ENCODE data around the gene GRID2.

The GRID2 gene

DNA sequence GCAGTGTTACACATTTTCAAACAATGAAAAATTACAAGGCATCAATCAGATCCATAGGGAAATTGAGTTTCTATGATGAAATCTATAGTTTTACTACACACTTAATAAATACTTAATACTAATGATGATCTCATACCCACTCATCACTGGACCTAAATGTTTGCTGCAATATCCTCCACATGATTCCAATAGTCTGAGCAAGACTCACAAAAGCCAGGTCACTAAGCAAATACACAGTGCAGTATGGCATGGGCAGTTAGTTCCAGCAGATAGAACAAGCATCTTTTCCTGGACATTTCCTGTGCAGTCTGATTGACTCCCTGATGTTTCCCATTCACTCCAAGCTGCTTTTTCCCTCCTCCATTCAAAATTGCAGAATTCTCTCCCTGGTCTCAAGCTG is 1415.8 kb downstream of the GRID2 start:
- no peak for DNase-seq

DNA sequence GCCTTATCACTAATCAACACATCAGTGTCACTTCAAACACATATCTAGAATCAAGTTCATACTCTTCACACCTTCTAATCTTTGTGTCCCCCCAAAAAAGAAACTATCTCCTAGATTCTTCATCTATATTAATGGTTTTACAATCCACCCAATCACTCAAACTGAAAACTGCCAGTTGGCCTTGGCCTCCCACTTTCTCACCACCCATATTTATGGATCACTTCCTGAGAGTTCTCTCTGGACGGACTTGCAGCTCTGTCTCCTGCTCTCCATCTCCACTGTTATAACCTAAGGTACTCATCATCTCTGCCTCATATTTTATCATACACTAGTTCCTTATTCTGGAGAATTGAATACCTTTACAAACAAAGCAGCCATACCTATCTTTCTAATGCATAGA is 1418.7 kb downstream of the GRID2 start:
- no peak for DNase-seq

DNA sequence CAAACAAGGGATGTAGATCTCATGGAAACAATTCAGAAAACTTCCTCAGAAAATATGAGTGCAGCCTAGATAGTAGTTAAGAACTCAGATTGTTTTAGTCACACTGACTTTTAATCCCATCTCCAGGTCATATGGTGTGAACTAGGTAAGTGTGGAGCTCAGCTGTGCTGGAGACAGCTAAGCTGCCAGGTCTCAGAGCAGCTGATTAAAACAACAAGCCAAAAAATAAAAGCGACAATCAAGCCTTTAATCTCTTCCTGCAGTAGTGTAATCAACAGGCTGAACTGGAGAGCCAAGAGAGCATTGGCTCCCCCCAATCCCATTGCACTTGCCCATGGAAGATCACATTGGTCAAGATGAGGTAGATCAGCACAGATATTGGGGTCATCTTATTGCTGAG is 1426.5 kb downstream of the GRID2 start:
- DNase-seq = no peak

DNA sequence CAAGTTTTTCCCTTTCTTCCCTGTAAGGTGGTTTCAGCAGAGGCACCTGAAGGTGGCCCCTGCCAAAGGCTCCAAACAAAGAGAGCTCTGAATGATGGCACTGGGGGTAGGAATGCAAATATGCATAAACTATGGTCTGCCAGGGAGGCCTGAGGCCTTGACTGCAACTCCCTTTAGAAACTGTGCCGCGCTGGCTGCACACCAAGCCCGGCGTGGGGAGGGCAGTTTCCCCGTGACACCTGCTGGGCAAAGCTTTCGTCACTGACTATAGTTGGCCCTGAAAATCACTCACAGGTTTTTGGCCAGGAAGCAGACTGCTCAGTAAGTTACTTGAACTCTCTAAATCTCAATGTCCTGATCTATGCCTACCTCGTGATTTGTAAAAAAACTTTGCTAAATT is 1427.0 kb downstream of the GRID2 start:
- DNase-seq = no peak

DNA sequence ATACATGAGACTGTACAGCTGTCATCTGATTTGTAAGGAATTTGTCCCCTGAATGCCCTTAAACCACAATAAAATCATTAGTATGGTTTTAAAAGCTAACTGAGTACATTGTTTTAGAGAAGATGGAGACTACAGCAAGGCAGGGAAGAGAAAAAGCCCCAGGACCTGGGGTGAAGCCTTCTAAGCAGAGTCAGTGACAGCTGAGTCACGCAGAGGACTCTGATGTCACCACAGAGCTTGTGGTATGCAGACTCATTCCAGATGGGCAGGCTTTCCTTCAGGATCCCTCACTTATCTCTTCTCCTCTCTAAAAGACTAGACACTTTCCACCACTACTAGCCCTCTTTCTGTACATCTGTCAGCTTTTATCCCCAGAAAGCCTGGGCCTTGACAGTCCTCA is 1427.7 kb downstream of the GRID2 start:
- no peak for DNase-seq

DNA sequence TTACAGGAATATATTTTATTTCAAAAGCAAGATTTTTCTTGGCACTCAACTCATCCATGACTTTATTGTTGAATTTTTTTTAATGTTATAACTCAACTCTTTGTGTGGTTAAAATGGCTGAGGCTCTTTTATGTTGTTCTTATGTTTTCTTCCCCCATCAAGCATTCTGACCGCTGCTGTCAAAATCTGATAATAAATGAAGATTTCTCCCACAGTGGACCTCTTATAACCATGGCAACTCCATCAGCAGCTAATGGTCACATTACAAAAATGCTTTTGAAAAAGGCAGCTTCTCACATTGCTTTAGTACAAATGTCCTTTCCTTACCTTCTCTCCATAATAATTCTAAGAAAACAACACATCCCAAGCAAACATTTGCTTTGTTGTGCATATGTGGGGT is 1428.7 kb downstream of the GRID2 start:
- DNase-seq = no peak

DNA sequence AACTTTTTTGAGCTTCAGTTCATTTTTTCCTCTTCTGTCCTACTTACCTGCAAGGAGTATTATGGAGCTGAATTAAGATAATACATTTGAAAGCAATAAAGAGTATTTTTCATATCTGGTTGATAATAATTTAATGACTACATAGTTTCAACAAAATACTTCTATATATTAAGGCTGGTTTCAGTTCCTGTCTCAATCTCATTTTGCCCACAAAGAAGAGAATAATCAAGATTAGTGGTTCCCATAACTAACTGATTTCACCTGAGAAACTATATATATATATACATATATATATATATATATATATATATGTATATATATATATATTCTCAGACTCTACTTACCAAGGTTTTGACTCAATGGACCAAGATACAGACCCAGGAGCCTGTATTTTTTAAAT is 1437.1 kb downstream of the GRID2 start:
- DNase-seq = no peak

DNA sequence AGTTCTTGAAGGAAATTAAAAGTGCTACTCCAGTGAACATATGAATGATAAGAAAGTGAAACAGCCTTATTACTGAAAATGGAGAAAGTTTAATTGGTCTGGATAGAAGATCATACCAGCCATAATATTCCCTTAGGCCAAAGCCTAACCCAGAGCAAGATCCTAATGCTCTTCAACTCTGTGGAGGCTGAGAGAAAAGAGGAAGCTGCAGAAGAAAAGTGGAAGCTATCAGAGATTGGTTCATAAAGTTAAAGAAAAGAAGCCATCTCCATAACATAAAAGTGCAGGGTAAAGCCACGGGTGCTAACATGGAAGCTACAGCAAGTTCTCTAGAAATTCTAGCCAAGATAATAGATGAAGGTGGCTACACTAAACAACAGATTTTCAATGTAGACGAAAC is 1439.3 kb downstream of the GRID2 start:
- DNase-seq = no peak

DNA sequence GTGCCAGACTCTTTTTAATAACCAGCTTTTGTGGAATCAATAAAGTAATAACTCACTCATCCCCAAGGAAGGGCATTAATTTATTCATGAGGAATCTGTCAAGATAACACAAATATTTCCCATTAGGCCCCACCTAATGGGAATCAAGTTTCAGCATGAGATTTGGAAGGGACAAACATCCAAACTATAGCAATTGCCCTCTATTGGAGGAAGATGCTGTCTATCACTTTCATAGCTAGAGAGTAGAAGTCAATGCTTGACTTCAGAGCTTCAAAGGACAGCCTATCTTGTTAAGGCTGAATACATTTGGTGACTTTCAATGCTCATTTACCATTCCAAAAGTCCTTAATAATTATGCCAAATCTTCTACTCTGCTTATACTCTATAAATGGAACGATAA is 1439.9 kb downstream of the GRID2 start:
- DNase-seq = no peak

DNA sequence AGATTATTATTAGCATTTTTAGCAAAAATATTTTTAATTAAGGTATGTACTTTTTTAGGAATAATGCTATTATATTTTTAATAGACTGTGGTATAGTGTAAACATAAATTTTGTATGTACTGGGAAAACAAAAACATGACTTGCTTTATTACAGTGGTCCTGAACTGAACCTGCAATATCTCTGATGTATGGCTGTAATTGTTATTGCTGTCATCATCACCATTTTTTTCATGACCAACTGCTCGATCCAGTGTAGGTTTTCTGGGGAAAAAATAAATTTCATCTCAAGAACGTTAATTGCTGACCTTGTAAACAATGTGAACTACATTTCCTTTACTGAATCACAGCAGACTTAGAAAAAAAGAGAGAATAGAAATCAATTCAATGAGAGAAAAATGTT is 1441.2 kb downstream of the GRID2 start:
- no peak for DNase-seq

DNA sequence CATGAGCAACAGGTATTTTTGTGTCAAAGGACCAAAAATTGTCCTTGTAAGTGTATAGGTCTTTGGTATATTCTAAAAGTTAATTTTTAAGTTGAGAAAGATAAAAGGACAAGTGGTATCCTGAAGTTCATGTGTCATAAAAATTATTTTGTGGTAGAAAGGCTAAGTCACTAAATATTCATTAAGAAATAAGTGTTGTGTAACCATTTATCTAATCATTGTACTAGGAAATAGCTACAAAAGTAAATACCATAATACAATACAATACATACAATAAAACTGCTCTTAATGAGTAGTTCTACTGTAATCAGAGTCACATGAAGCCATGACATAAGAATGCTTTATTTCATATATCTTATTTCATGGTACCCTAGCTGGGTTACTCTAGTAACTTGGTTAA is 1442.3 kb downstream of the GRID2 start:
- DNase-seq = no peak

DNA sequence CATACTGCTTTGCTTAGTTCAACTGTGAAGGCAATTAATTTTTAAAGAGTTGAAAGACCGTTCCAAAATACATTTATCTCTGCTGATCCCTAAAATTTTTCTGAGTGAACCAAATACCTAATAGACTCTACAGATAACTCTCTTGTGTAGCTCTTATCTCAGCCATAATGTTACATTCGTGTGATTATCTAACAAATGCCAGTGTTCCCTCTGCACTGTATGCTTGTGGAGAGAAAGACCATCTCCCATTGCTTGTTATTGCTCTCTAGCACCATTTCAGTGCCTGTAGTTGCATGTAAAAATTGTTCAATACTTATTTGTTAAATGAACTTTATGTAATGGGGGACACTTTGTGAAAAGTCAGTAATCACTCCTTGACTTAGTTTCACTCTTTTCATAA is 1443.5 kb downstream of the GRID2 start:
- no peak for DNase-seq

DNA sequence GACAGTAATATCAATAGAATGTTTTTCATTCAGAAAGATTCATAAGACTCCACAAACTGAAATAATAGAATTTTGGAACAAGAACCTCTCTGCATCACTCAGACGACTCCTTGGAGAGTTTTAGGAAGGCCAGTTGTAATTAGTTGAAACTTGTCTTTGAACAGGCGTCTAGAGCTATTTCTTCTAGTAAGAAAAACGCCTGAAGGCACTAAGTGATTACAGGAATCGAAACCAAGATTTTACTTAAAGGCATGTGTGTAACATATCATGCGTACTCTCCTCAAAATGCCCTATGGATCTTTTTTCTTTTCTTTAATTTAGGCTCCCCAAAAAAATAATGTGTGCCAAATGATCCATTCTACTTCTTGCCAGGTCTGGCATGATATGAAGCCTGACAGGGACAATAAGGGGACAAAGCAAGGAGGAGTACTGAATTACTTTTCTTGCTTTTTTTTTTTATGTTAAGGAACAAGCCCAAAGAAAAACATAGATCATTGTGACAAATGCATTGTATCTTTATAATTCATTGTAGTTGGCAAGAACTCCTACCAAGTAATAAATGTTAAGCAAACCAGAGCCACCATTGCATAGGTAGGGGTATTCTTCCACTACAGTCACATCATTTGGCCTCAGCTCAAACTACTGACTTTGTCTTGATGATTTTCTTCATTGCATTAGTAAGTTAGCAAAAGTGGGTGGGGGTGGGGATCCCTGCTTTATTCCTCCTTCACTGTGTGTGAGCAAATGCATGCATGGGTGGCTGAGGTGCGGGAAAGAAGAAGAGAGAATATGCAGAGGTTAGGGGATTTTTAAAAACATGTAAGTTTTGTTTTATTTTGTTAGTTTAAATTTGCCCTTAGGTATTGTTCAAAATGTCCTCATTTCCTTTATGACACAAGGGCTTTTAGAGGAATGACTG is 1444.9 kb downstream of the GRID2 start:
- no peak for DNase-seq

DNA sequence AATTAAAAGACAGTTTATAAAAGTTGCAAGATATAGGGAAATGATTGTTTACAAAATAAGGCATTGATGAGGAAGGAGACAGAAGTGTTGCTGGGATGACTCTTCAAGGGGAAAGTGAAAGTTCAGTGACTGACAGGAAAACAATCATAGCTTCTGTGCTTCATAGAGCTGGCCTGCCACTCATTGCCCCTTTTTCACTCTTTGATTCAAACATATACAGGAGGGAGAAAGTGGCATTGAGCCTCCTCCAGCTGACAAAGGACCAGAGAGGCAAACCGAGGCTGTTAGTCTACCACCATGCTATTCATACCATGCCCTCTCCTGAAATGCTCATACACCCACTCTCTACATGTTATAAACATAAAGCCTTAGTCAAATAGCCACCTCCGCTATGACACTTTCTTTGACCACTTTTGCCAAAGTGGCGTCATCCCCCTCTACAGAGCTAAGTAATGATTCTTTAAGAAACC is 1445.6 kb downstream of the GRID2 start:
- no peak for DNase-seq

DNA sequence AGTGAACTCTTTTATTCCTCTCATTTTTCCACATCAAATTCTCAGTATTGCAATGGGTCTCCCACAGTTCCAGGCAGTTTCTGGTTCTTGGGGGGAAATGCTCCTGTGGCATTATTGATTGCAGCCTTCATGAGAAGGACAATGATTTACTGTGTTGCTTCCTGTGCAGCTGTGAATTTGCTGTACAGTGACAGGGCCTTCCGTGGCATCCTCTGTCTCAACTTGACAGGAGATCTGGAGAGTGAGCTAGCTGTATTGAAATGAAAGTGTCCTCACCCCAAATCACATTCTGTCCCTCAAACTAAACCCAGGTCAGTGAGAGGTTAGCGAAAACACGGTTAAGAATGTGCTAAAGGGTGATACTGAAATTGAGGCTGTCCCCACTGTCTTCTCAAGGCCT is 1447.6 kb downstream of the GRID2 start:
- DNase-seq = no peak

DNA sequence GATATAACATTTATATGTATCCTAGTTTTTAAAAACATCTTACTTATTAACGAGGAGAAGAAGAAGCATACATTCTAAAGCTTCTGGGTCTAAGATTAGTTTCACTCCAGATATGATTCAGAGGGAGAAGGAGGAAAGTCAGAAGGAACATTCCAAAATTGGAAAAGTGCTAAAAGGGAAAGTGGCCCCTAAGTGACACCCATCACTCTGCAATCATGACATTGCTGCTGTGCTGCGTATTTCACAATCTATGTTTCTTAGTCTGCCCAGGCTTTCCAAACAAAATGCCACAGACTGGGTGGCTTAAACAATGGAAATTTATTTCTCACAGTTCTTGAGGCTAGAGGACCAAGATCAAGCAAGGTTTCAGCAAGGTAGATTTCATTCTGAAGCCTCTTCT is 1452.3 kb downstream of the GRID2 start:
- DNase-seq = no peak

DNA sequence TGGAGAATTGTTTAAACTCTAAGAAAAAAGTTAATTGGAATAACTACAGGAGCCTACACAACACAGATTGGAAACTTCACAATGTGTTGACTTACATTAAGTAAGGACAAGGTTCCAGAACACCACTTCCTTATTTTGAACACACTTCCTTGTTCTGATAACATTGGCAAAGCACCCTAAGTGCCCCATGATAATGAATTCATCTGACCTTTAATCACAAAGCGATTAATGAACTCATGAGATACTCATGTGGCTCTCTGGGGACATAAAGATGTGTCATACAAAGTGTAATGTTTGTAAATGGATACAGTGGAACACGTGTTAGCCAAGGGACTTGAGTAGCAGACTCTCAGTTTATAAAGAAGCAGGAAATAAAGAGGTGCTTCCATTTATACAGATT is 1455.7 kb downstream of the GRID2 start:
- no peak for DNase-seq

DNA sequence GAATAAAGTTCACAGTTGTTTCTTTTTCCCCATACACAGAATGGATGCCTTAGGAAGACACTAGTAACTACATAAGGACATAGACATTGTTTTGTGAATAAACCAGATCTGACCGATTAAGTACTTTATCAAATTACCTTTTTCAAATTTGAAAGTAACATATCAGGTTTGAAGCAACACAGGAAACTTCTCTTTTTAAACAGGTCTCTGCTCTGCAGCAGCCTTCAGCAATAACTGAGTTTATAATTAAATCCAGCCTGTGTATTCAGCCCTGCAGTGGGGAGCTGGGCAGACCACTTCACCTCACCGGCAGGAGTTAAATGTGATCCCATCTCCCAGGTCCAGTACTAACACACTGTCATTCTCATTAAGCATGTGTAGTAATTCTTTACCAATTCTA is 1456.5 kb downstream of the GRID2 start:
- no peak for DNase-seq

DNA sequence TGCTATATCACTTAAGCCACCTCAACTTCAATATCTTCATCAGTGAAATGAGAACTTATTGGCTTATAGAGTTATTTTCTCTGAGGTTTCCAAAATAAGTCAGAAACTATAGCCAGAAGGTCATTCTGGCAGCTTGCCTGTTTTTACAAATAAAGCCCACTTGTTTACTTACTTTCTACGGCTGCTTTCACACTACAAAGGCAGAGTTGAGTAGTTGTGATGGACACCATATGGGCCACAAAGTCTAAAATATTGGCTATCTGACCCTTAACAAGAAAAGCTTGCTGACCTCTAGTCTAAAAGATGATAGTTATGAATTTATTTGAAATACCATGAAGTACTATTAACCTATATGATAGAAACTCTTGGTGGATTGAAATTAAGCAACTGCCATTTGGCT is 1457.5 kb downstream of the GRID2 start:
- DNase-seq = no peak

DNA sequence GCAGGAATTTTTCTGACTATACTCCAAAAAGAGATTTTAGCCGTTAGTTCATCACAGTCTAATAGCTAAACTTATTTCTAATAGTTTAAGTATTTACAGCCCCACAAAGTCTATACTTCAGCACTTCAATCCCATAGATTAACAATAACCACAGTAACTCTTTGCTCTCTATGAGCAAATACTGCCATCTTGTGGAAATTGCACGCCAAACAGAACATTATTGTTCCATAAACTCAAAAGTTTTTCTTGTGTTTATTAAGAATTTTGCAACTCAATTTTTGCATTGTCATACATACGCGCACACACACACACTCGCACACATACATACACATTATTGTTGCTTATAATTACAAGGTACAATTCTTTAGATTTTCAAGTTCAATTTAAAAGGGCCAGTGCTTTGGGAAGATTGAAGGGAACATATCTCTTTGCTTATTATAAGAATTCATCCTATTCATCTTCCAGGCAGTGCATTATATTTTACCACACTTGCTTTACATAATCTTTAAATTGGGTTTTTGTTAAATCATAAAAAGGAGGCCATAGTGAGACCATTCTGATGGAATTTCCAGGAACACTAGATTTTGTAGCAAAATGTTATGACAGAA is 1461.0 kb downstream of the GRID2 start:
- no peak for DNase-seq

DNA sequence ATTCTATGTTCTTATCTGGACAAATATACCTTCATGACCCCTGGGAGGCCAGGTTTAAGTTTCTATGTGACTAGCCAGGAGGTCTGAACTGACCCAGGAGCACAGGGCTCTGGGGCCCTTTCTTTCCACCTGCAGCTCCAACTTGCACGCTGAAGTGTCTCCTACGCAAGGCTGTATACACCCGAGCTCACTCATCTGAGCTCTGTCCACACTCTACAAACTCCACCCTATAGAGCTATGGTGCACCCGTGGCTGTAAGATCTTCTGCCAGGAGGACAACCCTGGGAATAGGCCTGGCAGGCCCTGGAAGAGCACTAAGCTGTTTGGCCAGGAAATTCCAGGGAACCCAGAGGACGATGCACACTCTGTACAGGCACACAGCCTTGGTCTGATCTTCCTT is 1464.2 kb downstream of the GRID2 start:
- no peak for DNase-seq

DNA sequence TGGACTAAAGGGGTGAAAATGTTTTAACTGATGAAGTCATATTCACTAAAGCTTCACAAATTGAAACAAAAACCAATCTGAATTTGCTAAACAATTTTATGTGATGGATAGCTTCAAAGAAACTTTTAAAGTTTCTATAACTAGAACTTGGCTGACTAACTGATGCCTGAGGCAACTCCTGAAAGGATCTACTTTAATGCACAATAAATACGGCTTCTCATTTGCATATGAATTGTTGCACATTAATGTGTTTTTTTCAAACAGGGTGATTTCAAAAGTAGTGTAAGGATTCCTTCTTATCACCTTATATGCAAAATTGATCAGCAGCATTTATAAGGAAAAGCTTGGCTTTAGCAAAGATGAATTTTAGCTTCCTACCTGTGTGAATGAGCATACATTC is 1466.4 kb downstream of the GRID2 start:
- no peak for DNase-seq

DNA sequence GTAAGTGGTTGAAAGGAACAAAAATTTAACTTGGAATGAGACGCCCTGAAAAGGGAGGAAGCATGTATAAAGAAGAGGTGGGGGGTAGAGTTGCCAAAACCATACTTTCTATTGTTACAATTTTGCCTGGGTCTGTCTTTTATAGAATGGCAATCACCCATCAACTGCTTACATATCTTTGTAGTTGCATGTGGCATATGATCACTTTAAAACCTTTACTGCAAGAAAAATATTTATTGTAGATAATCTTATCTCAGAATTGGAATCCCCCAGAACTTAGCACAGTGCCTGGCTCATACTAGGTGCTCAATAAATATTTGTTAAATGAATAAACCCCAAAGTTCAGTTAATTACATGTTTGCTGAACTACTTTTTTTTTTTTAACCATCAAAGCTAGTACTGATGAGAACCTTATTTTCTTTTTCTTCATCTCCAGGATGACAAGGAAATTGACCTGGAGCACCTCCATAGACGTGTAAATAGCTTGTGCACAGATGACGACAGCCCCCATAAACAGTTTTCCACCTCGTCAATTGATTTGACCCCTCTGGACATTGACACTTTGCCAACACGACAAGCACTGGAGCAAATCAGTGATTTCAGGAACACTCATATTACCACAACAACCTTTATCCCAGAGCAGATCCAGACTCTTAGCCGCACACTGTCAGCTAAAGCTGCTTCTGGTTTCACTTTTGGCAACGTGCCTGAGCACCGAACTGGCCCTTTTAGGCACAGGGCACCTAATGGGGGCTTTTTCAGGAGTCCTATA is 1468.1 kb downstream of the GRID2 start:
- no peak for DNase-seq

DNA sequence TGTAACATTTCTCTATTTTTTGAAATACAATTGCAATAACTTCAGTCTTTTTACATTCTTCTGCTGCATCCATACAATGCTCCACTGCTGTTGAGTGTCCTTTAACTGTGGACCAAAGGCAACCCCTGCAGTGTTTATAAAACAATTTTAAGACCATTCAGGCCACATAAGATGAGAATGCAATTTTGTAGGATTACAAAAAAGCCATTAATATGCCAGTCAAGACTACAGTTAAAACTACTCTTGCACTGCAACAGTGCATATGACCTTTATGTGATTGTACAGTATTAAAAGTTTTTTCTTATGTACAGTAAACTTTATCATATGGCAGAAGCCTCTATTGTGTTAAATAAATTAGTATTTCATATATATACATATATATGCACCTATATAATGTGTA is 1469.1 kb downstream of the GRID2 start:
- DNase-seq = no peak
